HFF-Myc (cell line): ENCODE measurements around the gene TRPV5.

Experiments used
- DNase-seq: peaks from one replicate; pipeline ENCODE4 v3.0.0-alpha.2; 2011; ENCODE audit warnings: low read depth; ENCODE audit errors: extremely low read depth
- H3K4me3 ChIP-seq: replicated peaks from 2 replicates; pipeline ENCODE4 v1.5.1; 2011; ENCODE audit warnings: low read depth, mild to moderate bottlenecking, control low read depth, low read length
- TF ChIP-seq, protein P1 (sequence below): IDR thresholded peaks from 2 replicates; pipeline ENCODE4 v1.5.1; 2012; ENCODE audit warnings: mild to moderate bottlenecking, low read depth, low read length, control low read depth; ENCODE audit errors: missing control alignments

Gene TRPV5

GRCh38 chr7:142891490-142892082 is 42.0 kb downstream of the TRPV5 start:
- DNase-seq, result no peak
- TF ChIP-seq, protein P1, sequence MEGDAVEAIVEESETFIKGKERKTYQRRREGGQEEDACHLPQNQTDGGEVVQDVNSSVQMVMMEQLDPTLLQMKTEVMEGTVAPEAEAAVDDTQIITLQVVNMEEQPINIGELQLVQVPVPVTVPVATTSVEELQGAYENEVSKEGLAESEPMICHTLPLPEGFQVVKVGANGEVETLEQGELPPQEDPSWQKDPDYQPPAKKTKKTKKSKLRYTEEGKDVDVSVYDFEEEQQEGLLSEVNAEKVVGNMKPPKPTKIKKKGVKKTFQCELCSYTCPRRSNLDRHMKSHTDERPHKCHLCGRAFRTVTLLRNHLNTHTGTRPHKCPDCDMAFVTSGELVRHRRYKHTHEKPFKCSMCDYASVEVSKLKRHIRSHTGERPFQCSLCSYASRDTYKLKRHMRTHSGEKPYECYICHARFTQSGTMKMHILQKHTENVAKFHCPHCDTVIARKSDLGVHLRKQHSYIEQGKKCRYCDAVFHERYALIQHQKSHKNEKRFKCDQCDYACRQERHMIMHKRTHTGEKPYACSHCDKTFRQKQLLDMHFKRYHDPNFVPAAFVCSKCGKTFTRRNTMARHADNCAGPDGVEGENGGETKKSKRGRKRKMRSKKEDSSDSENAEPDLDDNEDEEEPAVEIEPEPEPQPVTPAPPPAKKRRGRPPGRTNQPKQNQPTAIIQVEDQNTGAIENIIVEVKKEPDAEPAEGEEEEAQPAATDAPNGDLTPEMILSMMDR, result no peak
- no peak overlapping the region for H3K4me3 ChIP-seq

- TF ChIP-seq, protein P1, result no peak
- no peak for DNase-seq
- H3K4me3 ChIP-seq, result no peak overlapping the region
Observed at GRCh38 chr7:142890874-142891485, 42.6 kb downstream of the TRPV5 start.

GRCh38 chr7:142889816-142890215 is 43.7 kb downstream of the TRPV5 start:
- no peak overlapping the region for H3K4me3 ChIP-seq
- TF ChIP-seq, protein P1, result no peak
- no peak for DNase-seq

GRCh38 chr7:142887282-142888015 is 46.1 kb downstream of the TRPV5 start:
- no peak for DNase-seq
- no peak overlapping the region for H3K4me3 ChIP-seq
- TF ChIP-seq, protein P1, result no peak

- TF ChIP-seq, protein P1, result no peak
- no peak overlapping the region for H3K4me3 ChIP-seq
- DNase-seq, result no peak
Observed at GRCh38 chr7:142886866-142887265, 46.7 kb downstream of the TRPV5 start.

DNA sequence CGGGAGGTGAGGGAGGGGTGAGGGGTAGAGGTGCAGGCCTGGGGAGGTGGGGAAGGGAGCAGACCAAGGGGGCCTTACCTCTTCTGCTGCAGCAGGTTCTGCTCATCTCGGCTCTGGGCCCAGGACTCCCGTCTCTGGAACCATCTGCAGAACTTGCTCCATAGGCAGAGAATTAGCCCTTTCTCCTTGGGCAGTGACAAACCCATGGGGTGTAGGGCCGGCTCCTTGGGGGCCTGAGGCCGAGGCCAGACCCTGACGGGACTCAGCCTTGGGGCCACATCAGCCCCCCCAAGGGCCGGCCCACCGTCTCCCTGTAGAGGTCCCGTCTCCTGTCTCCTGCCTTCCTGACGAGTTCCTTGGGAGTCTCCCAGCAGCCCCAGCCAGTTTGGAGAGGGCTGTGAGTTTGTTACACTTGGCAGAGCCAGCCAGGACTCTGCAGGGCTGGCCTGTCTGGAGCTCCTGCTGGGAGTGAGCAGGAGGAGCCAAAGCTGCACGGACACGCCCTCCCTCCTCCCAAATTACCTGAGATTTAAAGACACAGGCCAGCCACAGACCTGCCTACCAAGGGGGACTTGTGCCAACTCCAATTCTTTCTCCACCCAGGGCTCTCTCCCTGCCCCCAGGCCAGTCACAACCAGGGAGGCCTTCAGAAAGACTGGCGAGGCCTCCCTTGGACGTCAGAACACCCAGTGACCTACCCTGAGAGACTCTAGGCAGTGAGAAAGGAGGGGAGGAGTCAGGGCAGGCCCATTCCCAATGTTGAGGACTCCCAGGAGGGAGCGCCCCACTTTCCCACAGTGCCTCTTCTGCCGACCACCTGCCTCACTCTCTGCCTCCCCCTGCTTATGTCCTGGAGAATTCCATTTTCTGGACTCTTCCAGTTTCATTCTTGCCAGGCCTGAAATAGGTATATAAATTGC is 48.0 kb downstream of the TRPV5 start, which contains the start of gene TRPV6:
Gene TRPV6 (minus strand): TSS at position 435 of the 920 bp plus-strand sequence.
- no peak for DNase-seq
- TF ChIP-seq, protein P1, result no peak
- no peak within 1 kb of the TSS for H3K4me3 ChIP-seq
